Calu3 (cell line): Measurements from ENCODE around the gene MRPL51. TPM values are rescaled to one million over a fixed set of nuclear protein-coding genes. Genes with fewer than 3 reads are reported as not detected.
"Not testable (repeated sequence)": the region's sequence is repeated elsewhere in the genome, so short reads cannot be mapped to it uniquely, and the experiment has no call there.

ENCODE experiments used
- BruUV-seq: library from RNA; stranded (reverse); fragments of 400-500 nt; replicated peaks from 2 replicates; lab custom pipeline; 2021; lab: Mats Ljungman, UMichigan
- CTCF ChIA-PET: fragments of 300-600 bp; sonication (Branson Sonifier 250); formaldehyde crosslinking; loops from one replicate; lab custom pipeline; 2022; ENCODE audit warnings: antibody characterized with exemption; lab: Charles Lee
- DNase-seq: peaks from one replicate; pipeline ENCODE4 v3.0.0; 2022
- H3K27ac Mint-ChIP-seq: one replicate; pipeline ENCODE4 v1.8.0; 2022; ENCODE audit warnings: mixed read lengths; ENCODE audit not compliant: unreplicated experiment
- H3K27me3 Mint-ChIP-seq: one replicate; pipeline ENCODE4 v1.8.0; 2022; ENCODE audit warnings: mixed read lengths; ENCODE audit not compliant: unreplicated experiment
- H3K36me3 Mint-ChIP-seq: one replicate; pipeline ENCODE4 v1.8.0; 2022; ENCODE audit warnings: mild to moderate bottlenecking, moderate library complexity, mixed read lengths; ENCODE audit not compliant: insufficient read depth, unreplicated experiment
- H3K4me1 Mint-ChIP-seq: one replicate; pipeline ENCODE4 v1.8.0; 2022; ENCODE audit warnings: mild to moderate bottlenecking, low read depth, mixed read lengths; ENCODE audit not compliant: unreplicated experiment
- H3K4me3 Mint-ChIP-seq: one replicate; pipeline ENCODE4 v1.8.0; 2022; ENCODE audit warnings: mild to moderate bottlenecking, low read depth, moderate library complexity, mixed read lengths; ENCODE audit not compliant: unreplicated experiment
- H3K9me3 Mint-ChIP-seq: one replicate; pipeline ENCODE4 v1.8.0; 2022; ENCODE audit warnings: low read depth, mixed read lengths; ENCODE audit not compliant: unreplicated experiment
- CTCF ChIP-seq: fragments of 200-600 bp; IDR thresholded peaks from one replicate; pipeline ENCODE4 v1.8.0; 2022; ENCODE audit warnings: antibody characterized with exemption; ENCODE audit not compliant: unreplicated experiment
- intact Hi-C: fragments of 100-400 bp; cut with micrococcal nuclease; formaldehyde crosslinking; loops from one replicate; pipeline ENCODE4 v1.10.0; 2022; ENCODE audit not compliant: unreplicated experiment
- total RNA-seq: library from RNA; stranded (reverse); gene quantifications from 2 replicates; pipeline ENCODE4 v1.2.3, GENCODE V29; 2022

Gene MRPL51
- total RNA-seq, 1 experiment from 2014 or later: 220 TPM

- CTCF ChIA-PET: interaction anchor here (0.5 to 1.6 kb wide), 8 partner anchors 9 to 225 kb away, joined by 3 to 11 read pairs (median 4); partner anchors contain the start of gene MRPL51
- DNase-seq: peak; percentile 84
- not testable (repeated sequence) for H3K9me3 Mint-ChIP-seq, H3K27me3 Mint-ChIP-seq, H3K4me3 Mint-ChIP-seq
- peak; percentile 83 for TF ChIP-seq CTCF
- intact Hi-C loops: loop anchor here (5.0 to 10.0 kb wide), 2 partner anchors 115 to 193 kb away; partner anchors contain the start of gene TNFRSF1A
- BruUV-seq: TSS peak; percentile 77
- peaks cover 72% of the 10 kb centered on the region for H3K36me3 Mint-ChIP-seq
- peaks cover 43% of the 10 kb centered on the region for H3K4me1 Mint-ChIP-seq
- H3K27ac Mint-ChIP-seq: peak overlapping the region; percentile 80
Observed at GRCh38 chr12:6537580-6538419, 44.7 kb upstream of the MRPL51 start.

GRCh38 chr12:6536894-6537579 is 44.0 kb upstream of the MRPL51 start:
- no peaks in the 10 kb centered on the region for H3K27me3 Mint-ChIP-seq
- peaks cover 79% of the 10 kb centered on the region for H3K36me3 Mint-ChIP-seq

GRCh38 chr12:6535960-6536847 is 43.1 kb upstream of the MRPL51 start:
- H3K27ac Mint-ChIP-seq: peak overlapping the region; percentile 89
- peak overlapping the region; percentile 81 for H3K4me3 Mint-ChIP-seq
- no peaks in the 10 kb centered on the region for H3K27me3 Mint-ChIP-seq
- intact Hi-C loops: loop anchor here (5.0 to 10.0 kb wide), 2 partner anchors 114 to 191 kb away; partner anchors contain the start of gene TNFRSF1A
- peaks cover 85% of the 10 kb centered on the region for H3K36me3 Mint-ChIP-seq
- peaks cover 41% of the 10 kb centered on the region for H3K4me1 Mint-ChIP-seq
- CTCF ChIA-PET: no interaction called here
- H3K9me3 Mint-ChIP-seq: no peaks in the 10 kb centered on the region
- no peak for DNase-seq
- TF ChIP-seq CTCF: no peak
- no TSS peak for BruUV-seq

More at GRCh38 chr12:6536894-6537579, 44.0 kb upstream of the MRPL51 start:
- Mint-ChIP-seq H3K4me1 (peaks cover 43% of the 10 kb centered on the region), H3K27ac (no peak overlapping the region), H3K4me3 (no peak overlapping the region), H3K9me3 (no peaks in the 10 kb centered on the region)
- intact Hi-C loops: loop anchor here (5.0 to 10.0 kb wide), 2 partner anchors 115 to 192 kb away; partner anchors contain the start of gene TNFRSF1A
- BruUV-seq: no TSS peak
- CTCF ChIA-PET: interaction anchor here (0.5 to 1.6 kb wide), 8 partner anchors 9 to 224 kb away, joined by 3 to 11 read pairs (median 4); partner anchors contain the start of gene MRPL51
- no peak for DNase-seq
- TF ChIP-seq CTCF: no peak

- intact Hi-C loops: loop anchor here (5.0 to 10.0 kb wide), 2 partner anchors 113 to 191 kb away; partner anchors contain the start of gene TNFRSF1A
- DNase-seq: no peak
- peak overlapping the region; percentile 89 for H3K27ac Mint-ChIP-seq
- peaks cover 91% of the 10 kb centered on the region for H3K36me3 Mint-ChIP-seq
- H3K27me3 Mint-ChIP-seq: no peaks in the 10 kb centered on the region
- H3K4me3 Mint-ChIP-seq: peak overlapping the region; percentile 81
- CTCF ChIA-PET: interaction anchor here (2.0 kb wide), 1 partner anchor 23 kb away, joined by 7 read pairs; no protein-coding TSS in a partner anchor
- no peak for TF ChIP-seq CTCF
- H3K9me3 Mint-ChIP-seq: no peaks in the 10 kb centered on the region
- H3K4me1 Mint-ChIP-seq: peaks cover 39% of the 10 kb centered on the region
- no TSS peak for BruUV-seq
Observed at GRCh38 chr12:6535697-6535946, 42.6 kb upstream of the MRPL51 start.
